GM13977 (cell line): ENCODE measurements around the gene TMEM14A.

Experiments
- DNase-seq: peaks from one replicate; pipeline ENCODE4 v3.0.0; 2012; ENCODE audit warnings: low spot score
- in situ Hi-C: fragments of 300-500 bp; cut with MboI; formaldehyde crosslinking; loops from one replicate; pipeline ENCODE4 v1.12.0; 2022; ENCODE audit warnings: low sequenced_read_pairs, low pct_unique_long_range_greater_than_20kb, mixed read lengths, inconsistent platforms; ENCODE audit not compliant: unreplicated experiment
- TF ChIP-seq, protein P1 (sequence below): IDR thresholded peaks from 2 replicates; pipeline ENCODE4 v1.5.1; 2012; ENCODE audit warnings: mild to moderate bottlenecking, control low read depth; ENCODE audit not compliant: insufficient read depth; ENCODE audit errors: extremely low read depth, missing control alignments

The TMEM14A gene

DNA sequence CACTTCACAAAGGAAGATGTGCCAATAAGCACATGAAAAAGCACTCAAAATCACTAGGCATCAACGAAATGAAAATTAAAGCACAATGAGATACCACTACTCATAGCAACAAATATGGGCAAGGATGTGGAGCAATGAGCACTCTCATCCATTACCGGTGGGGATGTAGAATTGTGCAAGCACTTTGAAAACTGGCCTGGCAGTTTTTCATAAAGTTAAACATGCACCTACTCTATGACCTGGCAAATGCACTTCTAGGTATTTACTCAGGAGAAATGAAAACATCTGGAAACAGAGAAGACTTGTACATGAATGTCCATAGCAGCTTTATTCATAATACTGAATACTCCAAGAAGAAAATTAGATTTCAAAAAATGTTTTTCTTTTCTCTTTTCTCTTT, 34.1 kb upstream of the TMEM14A start:
- no peak for DNase-seq
- TF ChIP-seq, protein P1, sequence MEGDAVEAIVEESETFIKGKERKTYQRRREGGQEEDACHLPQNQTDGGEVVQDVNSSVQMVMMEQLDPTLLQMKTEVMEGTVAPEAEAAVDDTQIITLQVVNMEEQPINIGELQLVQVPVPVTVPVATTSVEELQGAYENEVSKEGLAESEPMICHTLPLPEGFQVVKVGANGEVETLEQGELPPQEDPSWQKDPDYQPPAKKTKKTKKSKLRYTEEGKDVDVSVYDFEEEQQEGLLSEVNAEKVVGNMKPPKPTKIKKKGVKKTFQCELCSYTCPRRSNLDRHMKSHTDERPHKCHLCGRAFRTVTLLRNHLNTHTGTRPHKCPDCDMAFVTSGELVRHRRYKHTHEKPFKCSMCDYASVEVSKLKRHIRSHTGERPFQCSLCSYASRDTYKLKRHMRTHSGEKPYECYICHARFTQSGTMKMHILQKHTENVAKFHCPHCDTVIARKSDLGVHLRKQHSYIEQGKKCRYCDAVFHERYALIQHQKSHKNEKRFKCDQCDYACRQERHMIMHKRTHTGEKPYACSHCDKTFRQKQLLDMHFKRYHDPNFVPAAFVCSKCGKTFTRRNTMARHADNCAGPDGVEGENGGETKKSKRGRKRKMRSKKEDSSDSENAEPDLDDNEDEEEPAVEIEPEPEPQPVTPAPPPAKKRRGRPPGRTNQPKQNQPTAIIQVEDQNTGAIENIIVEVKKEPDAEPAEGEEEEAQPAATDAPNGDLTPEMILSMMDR: no peak
- in situ Hi-C loops: no loop called here

- in situ Hi-C loops: no loop called here
- no peak for DNase-seq
- TF ChIP-seq, protein P1: no peak
Measured at GRCh38 chr6:52639493-52639892, 31.4 kb upstream of the TMEM14A start.

- no peak for DNase-seq
- TF ChIP-seq, protein P1: no peak
- in situ Hi-C loops: no loop called here
Measured at GRCh38 chr6:52640170-52640569, 30.7 kb upstream of the TMEM14A start.

DNA sequence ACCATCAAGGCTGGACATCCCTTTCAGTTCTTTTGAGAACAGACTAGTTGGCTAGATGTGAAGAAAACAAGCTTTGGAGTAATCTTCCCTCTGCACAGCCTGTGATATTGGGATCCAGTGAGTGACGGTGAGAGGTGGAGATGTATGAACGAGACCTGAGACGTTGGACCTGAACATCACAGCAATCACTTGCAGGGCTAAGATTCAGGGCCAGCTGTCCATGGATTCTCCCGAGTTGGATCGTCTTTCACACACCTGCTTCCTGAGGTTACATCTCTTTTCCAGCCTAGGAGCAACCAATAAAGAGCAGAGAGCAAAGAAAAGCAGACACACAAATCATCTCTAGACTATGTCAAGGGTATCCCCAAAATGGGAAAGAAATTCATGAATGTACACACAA, 30.0 kb upstream of the TMEM14A start:
- TF ChIP-seq, protein P1: no peak
- DNase-seq: no peak
- in situ Hi-C loops: no loop called here

DNA sequence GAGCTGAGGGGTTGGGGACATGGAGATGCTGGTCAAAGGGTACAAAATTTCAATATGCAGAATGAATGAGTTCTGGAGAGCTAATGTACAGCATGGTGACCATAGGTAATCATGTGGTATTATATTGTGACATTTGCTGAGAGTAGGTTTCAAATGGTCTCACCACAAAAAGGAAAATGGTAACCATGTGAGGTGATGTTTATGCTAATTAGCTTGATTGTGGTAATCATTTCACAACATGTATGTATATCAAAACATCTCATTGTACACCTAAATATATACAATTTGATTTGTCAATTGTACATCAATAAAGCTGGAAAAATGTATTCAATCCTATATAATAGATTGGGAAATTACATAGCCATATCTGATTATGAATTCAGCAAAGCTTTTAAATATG, 29.5 kb upstream of the TMEM14A start:
- no peak for DNase-seq
- in situ Hi-C loops: no loop called here
- TF ChIP-seq, protein P1: no peak

DNA sequence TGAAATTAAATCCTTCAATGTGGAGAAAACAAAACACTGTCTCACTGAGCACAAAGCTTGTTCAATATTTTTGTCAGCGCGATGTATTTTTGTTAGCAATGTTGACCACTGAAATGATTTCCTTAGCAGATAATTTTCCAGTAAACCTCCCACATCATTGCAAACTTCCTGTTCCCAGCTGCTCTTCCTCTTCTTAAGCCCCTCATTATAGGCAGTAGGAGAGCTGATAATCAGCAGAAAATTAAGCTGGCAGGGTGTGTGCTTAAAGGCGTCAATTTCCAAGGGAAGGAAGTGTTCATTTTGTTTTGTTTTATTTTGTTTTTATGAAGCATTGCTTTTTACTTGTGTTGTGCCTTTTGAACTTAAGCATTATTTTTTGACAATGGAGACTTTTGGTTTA, 29.1 kb upstream of the TMEM14A start:
- no peak for DNase-seq
- in situ Hi-C loops: no loop called here
- TF ChIP-seq, protein P1: no peak

GRCh38 chr6:52642368-52642767, 28.5 kb upstream of the TMEM14A start:
- TF ChIP-seq, protein P1: no peak

More at GRCh38 chr6:52642368-52642767, 28.5 kb upstream of the TMEM14A start:
- in situ Hi-C loops: no loop called here
- DNase-seq: no peak
